Liver (tissue), 9 donors: ENCODE results near the gene NSUN4. TPM values are rescaled to one million over a fixed set of nuclear protein-coding genes. Genes with fewer than 3 reads are reported as not detected.
"Not testable (repeated sequence)": the region's sequence is repeated elsewhere in the genome, so short reads cannot be mapped to it uniquely, and the experiment has no call there.

Experiments
- DNase-seq: peaks from one replicate; pipeline ENCODE4 v3.0.0-alpha.2; 2017; ENCODE audit warnings: low spot score
- H3K27ac ChIP-seq, 2 donors: one replicate each; pipeline ENCODE4 v1.7.0; 2013; ENCODE audit warnings: inconsistent platforms in 2 of 2, low read length in 2 of 2, control low read depth in 1 of 2, low read depth in 1 of 2, mild to moderate bottlenecking in 1 of 2
- H3K27me3 ChIP-seq, 4 donors: one replicate each; pipeline versions ENCODE4 v1.6.1 to v1.7.0; 2013; ENCODE audit warnings: low read length in 3 of 4, inconsistent platforms in 1 of 4, mild to moderate bottlenecking in 1 of 4, moderate library complexity in 1 of 4; ENCODE audit not compliant: control insufficient read depth in 4 of 4, insufficient read depth in 4 of 4
- H3K36me3 ChIP-seq, 4 donors: one replicate each; pipeline versions ENCODE4 v1.6.1 to v1.7.0; 2013; ENCODE audit warnings: low read length in 3 of 4, mild to moderate bottlenecking in 3 of 4, low read depth in 1 of 4, moderate library complexity in 1 of 4; ENCODE audit not compliant: control insufficient read depth in 4 of 4, insufficient read depth in 3 of 4
- H3K4me1 ChIP-seq, 4 donors: one replicate each; pipeline versions ENCODE4 v1.6.1 to v1.7.0; 2013; ENCODE audit warnings: low read length in 3 of 4, mild to moderate bottlenecking in 3 of 4, moderate library complexity in 1 of 4; ENCODE audit not compliant: control insufficient read depth in 4 of 4, insufficient read depth in 4 of 4
- H3K4me3 ChIP-seq, 3 donors: one replicate each; pipeline versions ENCODE4 v1.6.1 to v1.7.0; 2013; ENCODE audit warnings: low read length in 3 of 3, control low read depth in 1 of 3, low read depth in 1 of 3, mild to moderate bottlenecking in 1 of 3
- H3K9ac ChIP-seq, 2 donors: one replicate each; pipeline ENCODE4 v1.7.0; 2013; ENCODE audit warnings: low read length in 2 of 2, mild to moderate bottlenecking in 2 of 2, moderate library complexity in 2 of 2, control low read depth in 1 of 2, low read depth in 1 of 2
- H3K9me3 ChIP-seq, 4 donors: one replicate each; pipeline versions ENCODE4 v1.6.1 to v1.7.0; 2013; ENCODE audit warnings: low read length in 3 of 4; ENCODE audit not compliant: control insufficient read depth in 4 of 4
- EGR1 ChIP-seq, 2 donors: IDR thresholded peaks; 2 replicates each; pipeline ENCODE4 v1.6.1; 2016 to 2018; ENCODE audit warnings: antibody characterized with exemption in 2 of 2, low read depth in 2 of 2
- FOXA1 ChIP-seq: IDR thresholded peaks from 2 replicates; pipeline ENCODE4 v1.6.1; 2016; ENCODE audit warnings: antibody characterized with exemption
- FOXA2 ChIP-seq: IDR thresholded peaks from 2 replicates; pipeline ENCODE4 v1.6.1; 2016; ENCODE audit warnings: antibody characterized with exemption
- GABPA ChIP-seq, 2 donors: IDR thresholded peaks in 1 of 2; conservative IDR thresholded peaks in 1 of 2; 2 replicates each; pipeline ENCODE4 v1.6.1; 2016; ENCODE audit warnings: antibody characterized with exemption in 2 of 2, mild to moderate bottlenecking in 1 of 2, moderate library complexity in 1 of 2
- HNF4A ChIP-seq, 2 donors: conservative IDR thresholded peaks; 2 replicates each; pipeline ENCODE4 v1.6.1; 2016; ENCODE audit warnings: antibody characterized with exemption in 2 of 2, mild to moderate bottlenecking in 2 of 2
- HNF4G ChIP-seq: IDR thresholded peaks from 2 replicates; pipeline ENCODE4 v1.6.1; 2016; ENCODE audit warnings: antibody characterized with exemption
- JUND ChIP-seq, 2 donors: IDR thresholded peaks; 2 replicates each; pipeline ENCODE4 v1.6.1; 2016; ENCODE audit warnings: antibody characterized with exemption in 2 of 2
- NR2F2 ChIP-seq: IDR thresholded peaks from 2 replicates; pipeline ENCODE4 v1.6.1; 2016; ENCODE audit warnings: antibody characterized with exemption
- RAD21 ChIP-seq, 2 donors: IDR thresholded peaks; 2 replicates each; pipeline ENCODE4 v1.6.1; 2016; ENCODE audit warnings: antibody characterized with exemption in 2 of 2, mild to moderate bottlenecking in 2 of 2
- RXRA ChIP-seq, 2 donors: IDR thresholded peaks; 2 replicates each; pipeline ENCODE4 v1.6.1; 2017 to 2018; ENCODE audit warnings: antibody characterized with exemption in 2 of 2, mild to moderate bottlenecking in 1 of 2
- TAF1 ChIP-seq: conservative IDR thresholded peaks from 2 replicates; pipeline ENCODE4 v1.6.1; 2016; ENCODE audit warnings: antibody characterized with exemption, mild to moderate bottlenecking
- YY1 ChIP-seq: IDR thresholded peaks from 2 replicates; pipeline ENCODE4 v1.6.1; 2016; ENCODE audit warnings: antibody characterized with exemption, mild to moderate bottlenecking
- WGBS: extraction: QIAGEN DNeasy Blood & Tissue Kit; methylation state at CpG from one replicate; pipeline ENCODE4 v1.1.7; 2013; 5-methylcytosine and 5-hydroxymethylcytosine counted together
- polyA plus RNA-seq, 2 donors: library from polyadenylated mRNA; stranded (reverse) in 1 of 2; unstranded in 1 of 2; fragments of 200-250 nt in 1 of 2; fragments of >200 nt in 1 of 2; fragmentation: Nextera tagmentation in 1 of 2; extraction: Ambion mirVana in 1 of 2; gene quantifications; one replicate each; pipeline versions ENCODE4 v1.2.1 to v1.2.3, GENCODE V29; 2013 to 2015
- total RNA-seq, 2 donors: library from RNA; depleted of rRNA; stranded (reverse); fragments of >200 nt; gene quantifications; one replicate each; pipeline ENCODE4 v1.2.3, GENCODE V29; 2014
- TF ChIP-seq, protein P1 (sequence below): IDR thresholded peaks from 2 replicates; pipeline ENCODE4 v1.6.1; 2016; ENCODE audit warnings: antibody characterized with exemption, mild to moderate bottlenecking
- TF ChIP-seq, protein P2 (sequence below): IDR thresholded peaks from 2 replicates; pipeline ENCODE4 v1.6.1; 2016; ENCODE audit warnings: antibody characterized with exemption
- TF ChIP-seq, protein P3 (sequence below): IDR thresholded peaks from 2 replicates; pipeline ENCODE4 v1.6.1; 2016; ENCODE audit warnings: antibody characterized with exemption
- TF ChIP-seq, protein P4 (sequence below): IDR thresholded peaks from 2 replicates; pipeline ENCODE4 v1.6.1; 2016; ENCODE audit warnings: antibody characterized with exemption
- TF ChIP-seq, protein P5 (sequence below): fragments of 150-350 bp; IDR thresholded peaks from 2 replicates; pipeline ENCODE4 v1.5.1; 2017; ENCODE audit warnings: improper control_type of control experiment, low read depth, low read length; ENCODE audit not compliant: missing input control
- donor health status: healthy.
- donor health status: healthy.
- donor health status: healthy.
- donor health status: healthy.
- donor health status: healthy.

Gene NSUN4
- total and polyA plus RNA-seq, 4 donors: 7.0 to 17.2 (median 12.0) TPM

DNA sequence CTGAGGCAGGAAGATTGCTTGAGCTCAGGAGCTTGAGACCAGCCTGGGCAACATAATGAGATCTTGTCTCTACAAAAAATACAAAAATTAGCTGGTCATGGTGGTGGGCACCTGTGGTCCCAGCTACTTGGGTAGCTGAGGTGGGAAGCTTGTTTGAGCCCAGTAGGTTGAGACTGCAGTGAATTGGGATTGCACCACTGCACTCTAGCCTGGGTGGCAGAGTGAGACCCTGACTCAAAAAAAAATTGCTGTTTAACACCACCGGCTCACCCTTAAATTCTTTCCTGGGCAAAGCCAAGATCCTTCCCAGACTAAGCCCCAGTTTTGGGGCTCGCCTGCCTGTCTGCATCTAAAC, 6.6 kb upstream of the NSUN4 start (continued):
- TF ChIP-seq, protein P1, sequence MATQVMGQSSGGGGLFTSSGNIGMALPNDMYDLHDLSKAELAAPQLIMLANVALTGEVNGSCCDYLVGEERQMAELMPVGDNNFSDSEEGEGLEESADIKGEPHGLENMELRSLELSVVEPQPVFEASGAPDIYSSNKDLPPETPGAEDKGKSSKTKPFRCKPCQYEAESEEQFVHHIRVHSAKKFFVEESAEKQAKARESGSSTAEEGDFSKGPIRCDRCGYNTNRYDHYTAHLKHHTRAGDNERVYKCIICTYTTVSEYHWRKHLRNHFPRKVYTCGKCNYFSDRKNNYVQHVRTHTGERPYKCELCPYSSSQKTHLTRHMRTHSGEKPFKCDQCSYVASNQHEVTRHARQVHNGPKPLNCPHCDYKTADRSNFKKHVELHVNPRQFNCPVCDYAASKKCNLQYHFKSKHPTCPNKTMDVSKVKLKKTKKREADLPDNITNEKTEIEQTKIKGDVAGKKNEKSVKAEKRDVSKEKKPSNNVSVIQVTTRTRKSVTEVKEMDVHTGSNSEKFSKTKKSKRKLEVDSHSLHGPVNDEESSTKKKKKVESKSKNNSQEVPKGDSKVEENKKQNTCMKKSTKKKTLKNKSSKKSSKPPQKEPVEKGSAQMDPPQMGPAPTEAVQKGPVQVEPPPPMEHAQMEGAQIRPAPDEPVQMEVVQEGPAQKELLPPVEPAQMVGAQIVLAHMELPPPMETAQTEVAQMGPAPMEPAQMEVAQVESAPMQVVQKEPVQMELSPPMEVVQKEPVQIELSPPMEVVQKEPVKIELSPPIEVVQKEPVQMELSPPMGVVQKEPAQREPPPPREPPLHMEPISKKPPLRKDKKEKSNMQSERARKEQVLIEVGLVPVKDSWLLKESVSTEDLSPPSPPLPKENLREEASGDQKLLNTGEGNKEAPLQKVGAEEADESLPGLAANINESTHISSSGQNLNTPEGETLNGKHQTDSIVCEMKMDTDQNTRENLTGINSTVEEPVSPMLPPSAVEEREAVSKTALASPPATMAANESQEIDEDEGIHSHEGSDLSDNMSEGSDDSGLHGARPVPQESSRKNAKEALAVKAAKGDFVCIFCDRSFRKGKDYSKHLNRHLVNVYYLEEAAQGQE: no peak
- TF ChIP-seq, protein P2, sequence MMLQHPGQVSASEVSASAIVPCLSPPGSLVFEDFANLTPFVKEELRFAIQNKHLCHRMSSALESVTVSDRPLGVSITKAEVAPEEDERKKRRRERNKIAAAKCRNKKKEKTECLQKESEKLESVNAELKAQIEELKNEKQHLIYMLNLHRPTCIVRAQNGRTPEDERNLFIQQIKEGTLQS: no peak
- TF ChIP-seq HNF4G: no peak
- TF ChIP-seq YY1: no peak
- no peak for TF ChIP-seq GABPA (IDR thresholded peaks at IDR 0.05 in 1 of 2, conservative IDR thresholded peaks at IDR 0.05 in 1 of 2)
- no peak for TF ChIP-seq HNF4A (conservative IDR thresholded peaks at IDR 0.05)
- TF ChIP-seq EGR1 (IDR thresholded peaks at IDR 0.05; ENCODE audit: low read depth in 2 of 2): no peak
- no peak for TF ChIP-seq NR2F2
- TF ChIP-seq, protein P3, sequence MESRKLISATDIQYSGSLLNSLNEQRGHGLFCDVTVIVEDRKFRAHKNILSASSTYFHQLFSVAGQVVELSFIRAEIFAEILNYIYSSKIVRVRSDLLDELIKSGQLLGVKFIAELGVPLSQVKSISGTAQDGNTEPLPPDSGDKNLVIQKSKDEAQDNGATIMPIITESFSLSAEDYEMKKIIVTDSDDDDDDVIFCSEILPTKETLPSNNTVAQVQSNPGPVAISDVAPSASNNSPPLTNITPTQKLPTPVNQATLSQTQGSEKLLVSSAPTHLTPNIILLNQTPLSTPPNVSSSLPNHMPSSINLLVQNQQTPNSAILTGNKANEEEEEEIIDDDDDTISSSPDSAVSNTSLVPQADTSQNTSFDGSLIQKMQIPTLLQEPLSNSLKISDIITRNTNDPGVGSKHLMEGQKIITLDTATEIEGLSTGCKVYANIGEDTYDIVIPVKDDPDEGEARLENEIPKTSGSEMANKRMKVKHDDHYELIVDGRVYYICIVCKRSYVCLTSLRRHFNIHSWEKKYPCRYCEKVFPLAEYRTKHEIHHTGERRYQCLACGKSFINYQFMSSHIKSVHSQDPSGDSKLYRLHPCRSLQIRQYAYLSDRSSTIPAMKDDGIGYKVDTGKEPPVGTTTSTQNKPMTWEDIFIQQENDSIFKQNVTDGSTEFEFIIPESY: no peak

DNA sequence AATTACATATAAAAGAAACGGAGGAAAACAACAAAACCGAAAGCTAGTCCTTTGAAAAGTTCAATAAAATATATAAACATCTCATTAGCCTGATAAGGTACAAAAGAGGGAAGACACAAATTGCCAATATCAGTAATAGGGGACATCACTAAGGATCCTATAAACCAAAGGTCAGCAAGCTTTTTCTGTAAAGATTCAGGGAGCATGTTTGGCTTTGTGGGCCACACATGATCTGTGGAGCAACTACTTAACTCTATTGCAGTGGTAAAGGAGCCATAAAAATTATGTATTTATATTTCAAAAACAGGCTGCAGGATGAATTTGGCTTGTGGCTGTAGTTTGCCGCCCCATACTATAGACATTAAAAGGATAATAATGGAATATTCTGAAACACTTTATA, 5.5 kb upstream of the NSUN4 start:
- no peak for DNase-seq
- H3K4me3 ChIP-seq: no peak overlapping the region
- no peaks in the 10 kb centered on the region for H3K36me3 ChIP-seq
- no peak overlapping the region for H3K9ac ChIP-seq
- H3K27me3 ChIP-seq: no peaks in the 10 kb centered on the region
- H3K9me3 ChIP-seq: no peaks in the 10 kb centered on the region
- H3K4me1 ChIP-seq: peaks cover 0 to 4% (median 3%) of the 10 kb centered on the region in 4 donors
- 91% methylated on average over 3 of the region's 3 CpGs for WGBS
- TF ChIP-seq NR2F2 (no peak), RAD21 (IDR thresholded peaks at IDR 0.05) (no peak), FOXA1 (no peak), RXRA (IDR thresholded peaks at IDR 0.05) (no peak), HNF4A (conservative IDR thresholded peaks at IDR 0.05) (no peak), FOXA2 (no peak), YY1 (no peak), TAF1 (no peak), HNF4G (no peak), GABPA (IDR thresholded peaks at IDR 0.05 in 1 of 2, conservative IDR thresholded peaks at IDR 0.05 in 1 of 2) (no peak), JUND (IDR thresholded peaks at IDR 0.05) (no peak)
- TF ChIP-seq, protein P4, sequence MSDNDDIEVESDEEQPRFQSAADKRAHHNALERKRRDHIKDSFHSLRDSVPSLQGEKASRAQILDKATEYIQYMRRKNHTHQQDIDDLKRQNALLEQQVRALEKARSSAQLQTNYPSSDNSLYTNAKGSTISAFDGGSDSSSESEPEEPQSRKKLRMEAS: no peak
- TF ChIP-seq, protein P2: no peak
- TF ChIP-seq, protein P5, sequence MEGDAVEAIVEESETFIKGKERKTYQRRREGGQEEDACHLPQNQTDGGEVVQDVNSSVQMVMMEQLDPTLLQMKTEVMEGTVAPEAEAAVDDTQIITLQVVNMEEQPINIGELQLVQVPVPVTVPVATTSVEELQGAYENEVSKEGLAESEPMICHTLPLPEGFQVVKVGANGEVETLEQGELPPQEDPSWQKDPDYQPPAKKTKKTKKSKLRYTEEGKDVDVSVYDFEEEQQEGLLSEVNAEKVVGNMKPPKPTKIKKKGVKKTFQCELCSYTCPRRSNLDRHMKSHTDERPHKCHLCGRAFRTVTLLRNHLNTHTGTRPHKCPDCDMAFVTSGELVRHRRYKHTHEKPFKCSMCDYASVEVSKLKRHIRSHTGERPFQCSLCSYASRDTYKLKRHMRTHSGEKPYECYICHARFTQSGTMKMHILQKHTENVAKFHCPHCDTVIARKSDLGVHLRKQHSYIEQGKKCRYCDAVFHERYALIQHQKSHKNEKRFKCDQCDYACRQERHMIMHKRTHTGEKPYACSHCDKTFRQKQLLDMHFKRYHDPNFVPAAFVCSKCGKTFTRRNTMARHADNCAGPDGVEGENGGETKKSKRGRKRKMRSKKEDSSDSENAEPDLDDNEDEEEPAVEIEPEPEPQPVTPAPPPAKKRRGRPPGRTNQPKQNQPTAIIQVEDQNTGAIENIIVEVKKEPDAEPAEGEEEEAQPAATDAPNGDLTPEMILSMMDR: no peak
- TF ChIP-seq, protein P3: no peak
- TF ChIP-seq, protein P1: no peak
- H3K27ac ChIP-seq: no peak overlapping the region

DNA sequence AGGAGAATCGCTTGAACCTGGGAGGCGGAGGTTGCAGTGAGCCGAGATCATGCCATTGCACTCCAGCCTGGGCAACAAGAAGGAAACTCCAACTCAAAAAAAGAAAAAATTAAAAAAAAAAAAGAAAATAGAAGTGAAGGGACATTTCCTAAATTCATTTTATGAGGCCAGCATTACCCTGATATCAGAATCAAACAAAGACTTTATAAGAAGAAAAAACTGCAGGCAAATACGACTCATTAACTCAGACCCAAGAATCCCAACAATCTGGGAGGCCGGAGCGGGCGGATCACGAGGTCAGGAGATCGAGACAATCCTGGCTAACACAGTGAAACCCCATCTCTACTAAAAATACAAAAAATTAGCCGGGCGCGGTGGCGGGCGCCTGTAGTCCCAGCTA, 3.2 kb upstream of the NSUN4 start:
- H3K9me3 ChIP-seq, H3K27me3 ChIP-seq, H3K4me3 ChIP-seq, H3K9ac ChIP-seq, DNase-seq, H3K36me3 ChIP-seq, H3K27ac ChIP-seq: not testable (repeated sequence)
- WGBS: 96% methylated on average over 9 of the region's 14 CpGs
- H3K4me1 ChIP-seq: peaks cover 0 to 12% (median 9%) of the 10 kb centered on the region in 4 donors
